GM19467 (cell line): ENCODE data around the gene ESM1.
"Not testable (repeated sequence)": the region's sequence is repeated elsewhere in the genome, so short reads cannot be mapped to it uniquely, and the experiment has no call there.

Experiments used
- ATAC-seq: cut with Tn5 transposase; IDR thresholded peaks from one replicate; pipeline ENCODE4 v1.9.1; 2021; ENCODE audit warnings: mild to moderate bottlenecking, moderate library complexity; ENCODE audit not compliant: unreplicated experiment

Gene ESM1

DNA sequence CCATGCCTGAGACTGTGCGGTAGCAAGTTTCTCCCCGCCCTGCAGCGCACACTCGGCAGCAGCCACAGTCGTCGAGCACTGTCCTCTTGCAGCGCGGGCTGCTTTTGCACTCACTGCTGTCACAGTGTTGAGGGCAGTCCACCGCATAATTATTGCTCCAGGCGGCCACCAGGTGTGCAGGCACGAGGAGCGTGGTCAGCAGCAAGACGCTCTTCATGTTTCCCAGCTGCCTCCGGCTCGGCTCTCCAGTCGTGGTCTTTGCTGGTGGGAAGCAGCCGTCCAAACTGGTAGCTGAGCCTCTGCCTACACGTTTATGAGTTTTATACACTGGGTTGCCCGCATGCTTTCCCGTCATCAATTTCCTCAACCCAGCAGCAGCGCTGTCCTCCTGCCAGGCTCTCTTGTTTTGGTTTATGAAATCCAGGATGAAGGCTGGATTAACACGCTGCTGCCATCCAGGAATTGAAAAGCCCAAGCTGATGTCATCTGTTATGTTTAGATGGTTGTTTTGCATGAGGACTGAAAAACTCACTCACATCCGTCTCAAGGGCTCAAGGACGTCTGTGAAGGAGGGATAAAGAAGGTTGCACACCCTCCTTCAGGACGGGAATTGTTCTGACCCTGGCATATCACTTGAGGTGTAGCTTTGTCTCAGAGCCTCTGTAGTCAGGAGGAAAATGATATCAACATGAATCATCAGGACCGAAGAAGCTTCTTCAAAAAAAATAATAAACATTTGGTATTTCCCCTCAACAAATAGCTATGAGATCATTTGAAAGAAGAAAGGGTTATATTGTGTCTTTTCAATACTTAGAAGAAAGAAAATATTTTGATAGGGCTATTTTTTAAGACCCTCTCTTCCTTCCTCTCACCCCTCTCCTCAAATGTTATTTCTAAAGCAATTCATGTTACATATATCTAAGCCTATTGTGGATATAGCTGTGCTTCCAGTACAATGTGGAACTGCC, at the start of gene ESM1:
ESM1 (minus strand) TSS at position 293 of the 968 bp plus-strand sequence; CDS start at position 217, 76 bp downstream.
- ATAC-seq: no peak

- no peak for ATAC-seq
Observed at GRCh38 chr5:55033568-55033967, 48.2 kb upstream of the ESM1 start.

GRCh38 chr5:55031492-55031891, 46.1 kb upstream of the ESM1 start:
- no peak for ATAC-seq

DNA sequence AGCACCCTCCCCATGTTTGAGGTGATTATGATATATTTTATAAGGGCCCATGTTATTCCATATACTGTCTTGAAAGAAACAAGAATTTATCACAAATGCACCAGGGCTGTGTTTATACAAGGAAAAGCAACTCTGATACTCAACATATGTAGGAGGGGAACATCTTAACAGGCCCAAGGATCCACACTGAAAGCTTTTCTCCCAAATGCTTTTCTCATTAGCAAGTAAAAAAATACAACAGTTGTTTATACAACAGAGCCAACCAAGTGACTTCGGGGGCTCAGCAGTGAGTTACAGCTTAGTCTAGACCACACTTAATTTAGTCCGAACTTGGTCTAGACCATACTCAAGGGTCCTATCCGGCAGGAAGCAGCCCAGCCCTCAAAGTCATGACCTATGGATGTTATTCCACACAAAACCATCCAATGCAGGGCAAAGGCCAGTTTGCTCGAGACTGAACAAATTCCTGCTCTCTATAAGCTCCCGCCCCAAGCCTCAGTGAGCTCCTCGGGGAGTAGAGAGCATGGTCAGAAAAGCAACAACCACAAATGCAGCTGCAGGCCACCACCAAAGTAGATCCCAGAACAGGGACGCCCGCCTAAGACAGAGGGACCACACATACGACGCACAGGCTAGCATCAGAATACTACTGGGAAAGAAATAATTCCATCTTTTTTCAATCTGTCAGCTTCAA, 45.4 kb upstream of the ESM1 start:
- no peak for ATAC-seq

DNA sequence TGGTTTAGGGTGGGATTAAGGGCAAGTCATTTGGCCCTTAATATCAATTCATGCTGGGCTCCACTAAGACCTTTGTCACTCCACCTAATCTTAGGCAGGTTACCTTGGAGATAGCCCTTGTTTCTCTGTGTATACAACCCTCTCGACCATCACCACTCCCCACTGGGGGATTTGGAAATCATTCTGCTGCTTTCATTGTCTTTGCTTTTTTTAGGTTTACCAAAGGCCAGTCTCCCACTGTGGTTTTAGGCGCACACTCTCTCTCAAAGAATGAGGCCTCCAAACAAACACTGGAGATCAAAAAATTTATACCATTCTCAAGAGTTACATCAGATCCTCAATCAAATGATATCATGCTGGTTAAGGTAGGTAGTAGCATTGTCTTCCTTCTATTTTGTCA, 44.8 kb upstream of the ESM1 start:
- ATAC-seq: no peak

DNA sequence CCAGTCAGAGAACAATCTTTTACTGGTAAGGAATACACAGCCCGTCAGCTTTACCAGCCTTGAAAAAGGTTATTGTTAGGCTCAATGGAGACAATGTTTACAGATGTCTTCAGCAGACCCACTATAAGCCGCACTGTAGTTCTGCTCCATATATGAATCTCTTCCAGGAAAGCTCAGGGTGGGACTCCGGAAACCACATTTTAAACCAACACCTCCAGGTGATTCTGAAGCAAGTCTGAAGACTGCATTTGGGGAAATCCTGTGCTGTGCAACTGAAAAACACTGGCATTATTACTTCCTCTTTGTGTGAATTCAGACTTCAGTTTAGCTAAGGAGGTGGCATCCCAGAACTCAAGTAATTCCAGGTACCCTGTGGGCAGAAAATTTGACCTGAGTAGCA, 42.2 kb upstream of the ESM1 start:
- no peak for ATAC-seq

DNA sequence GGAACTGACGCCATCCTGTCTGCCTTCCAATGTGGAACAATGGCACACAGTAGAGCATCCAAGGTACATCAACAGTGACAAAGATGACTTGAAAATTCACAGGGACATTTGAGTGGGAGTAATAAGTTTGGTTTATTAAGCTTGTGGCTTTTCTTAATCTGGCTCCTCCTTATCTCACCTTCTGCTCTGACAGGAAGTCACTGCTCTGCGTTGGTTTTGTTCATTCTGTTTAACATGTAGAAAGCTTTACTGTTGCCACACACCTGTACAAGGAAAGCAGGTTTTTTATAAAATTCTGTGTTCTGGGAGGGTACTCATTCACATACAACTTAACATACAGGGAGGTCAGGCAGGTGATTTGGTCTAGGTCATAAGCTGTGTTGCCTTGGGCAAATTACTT, 37.1 kb upstream of the ESM1 start:
- no peak for ATAC-seq

GRCh38 chr5:55021821-55022220, 36.4 kb upstream of the ESM1 start:
- no peak for ATAC-seq

DNA sequence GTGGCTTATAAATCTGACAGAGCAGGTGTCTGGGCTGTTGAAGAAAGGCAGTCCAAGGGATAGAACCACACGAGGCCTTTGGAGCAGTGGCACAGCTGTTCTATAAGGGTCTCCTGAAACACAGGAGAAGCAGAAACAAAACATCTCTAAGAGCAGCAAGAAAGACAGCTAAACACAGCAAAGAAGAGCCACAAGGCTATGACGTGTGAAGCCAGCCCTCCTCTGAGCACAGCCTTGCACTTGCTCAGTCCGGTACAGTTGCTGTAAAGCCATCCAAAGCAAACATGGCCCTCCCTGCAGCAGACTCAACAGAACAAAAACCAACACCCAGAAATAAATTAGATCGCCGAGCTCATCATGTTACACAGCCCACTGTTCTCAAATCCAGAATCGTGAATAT, 36.0 kb upstream of the ESM1 start:
- no peak for ATAC-seq

DNA sequence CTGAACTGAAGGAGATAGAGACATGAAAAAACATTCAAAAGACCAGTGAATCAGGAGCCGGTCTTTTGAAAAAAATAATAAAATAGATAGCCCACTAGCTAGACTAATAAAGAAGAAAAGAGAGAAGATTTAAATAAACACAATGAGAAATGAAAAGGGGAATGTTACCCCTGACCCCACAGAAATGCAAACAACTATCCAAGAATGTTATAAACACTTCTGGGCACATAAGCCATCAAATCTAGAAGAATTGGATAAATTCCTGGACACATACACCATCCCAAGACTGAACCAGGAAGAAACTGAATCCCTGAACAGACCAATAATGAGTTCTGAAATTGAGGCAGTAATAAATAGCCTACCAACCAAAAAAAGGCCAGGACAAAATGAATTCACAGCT, 24.8 kb upstream of the ESM1 start:
- not testable (repeated sequence) for ATAC-seq

- ATAC-seq: no peak
Observed at GRCh38 chr5:55004729-55005128, 19.3 kb upstream of the ESM1 start.

GRCh38 chr5:55003432-55004065, 18.2 kb upstream of the ESM1 start:
- ATAC-seq: no peak

GRCh38 chr5:55002166-55002565, 16.8 kb upstream of the ESM1 start:
- not testable (repeated sequence) for ATAC-seq

GRCh38 chr5:54997081-54997480, 11.7 kb upstream of the ESM1 start:
- ATAC-seq: no peak

DNA sequence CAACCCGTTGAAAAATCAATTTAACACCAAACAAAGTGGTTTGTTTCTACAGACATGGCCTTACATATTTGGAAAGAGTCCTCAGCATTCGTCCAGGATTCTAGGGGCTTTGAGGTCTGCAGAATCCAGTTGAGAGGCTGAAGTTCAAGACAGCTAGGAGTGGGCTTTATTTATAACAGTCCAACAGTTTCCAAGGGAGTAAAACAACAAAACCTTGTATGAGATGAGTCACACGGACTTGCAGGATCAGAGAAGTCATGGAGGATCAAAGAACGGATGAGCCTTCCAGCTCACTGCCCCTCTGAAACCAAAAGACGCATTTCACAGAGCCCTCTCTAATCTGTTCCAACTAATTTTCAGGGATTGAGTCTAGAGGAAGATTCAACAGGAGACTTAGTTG, 11.1 kb upstream of the ESM1 start:
- no peak for ATAC-seq

GRCh38 chr5:54995168-54995567, 9.8 kb upstream of the ESM1 start:
- no peak for ATAC-seq

GRCh38 chr5:54994628-54995027, 9.2 kb upstream of the ESM1 start:
- no peak for ATAC-seq

GRCh38 chr5:54993318-54993717, 7.9 kb upstream of the ESM1 start:
- ATAC-seq: no peak

DNA sequence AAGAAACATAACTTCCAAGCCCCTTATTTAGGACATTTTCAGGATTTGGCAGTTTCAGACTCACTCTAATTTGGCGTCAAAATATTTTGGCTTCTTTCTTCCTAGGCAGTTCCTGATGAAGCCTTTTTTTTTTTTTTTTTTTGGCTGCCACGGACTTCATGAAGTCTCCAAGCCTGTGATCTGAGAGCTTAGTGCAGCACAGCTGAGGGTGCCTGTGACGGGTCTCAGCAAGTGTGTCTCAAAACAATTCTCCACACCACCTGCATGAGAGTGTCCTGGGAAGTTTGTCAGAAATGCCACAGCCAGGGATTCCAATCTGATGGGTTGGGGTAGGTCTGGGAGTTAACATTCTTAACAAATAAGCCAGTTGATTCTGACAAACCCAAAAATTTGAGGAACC, 6.0 kb upstream of the ESM1 start:
- no peak for ATAC-seq

DNA sequence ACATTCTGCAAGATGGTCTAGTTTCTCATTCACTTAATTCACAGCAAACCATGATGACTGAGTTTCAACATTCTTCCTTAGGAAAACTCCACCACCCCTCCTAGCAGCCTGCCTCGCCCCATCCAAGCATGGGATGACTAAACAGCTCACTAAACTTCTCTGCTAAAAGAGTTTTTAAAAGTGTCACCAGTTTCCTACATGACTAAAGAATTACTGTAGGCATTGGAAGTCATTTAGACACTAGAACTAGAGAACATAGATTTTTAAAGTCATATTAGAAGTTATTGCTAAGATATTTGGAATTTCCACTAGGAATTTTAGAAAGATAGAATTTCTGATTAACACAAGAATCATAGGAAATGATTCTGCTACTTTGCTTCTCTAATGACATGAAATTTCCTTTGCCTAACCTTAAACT, 5.5 kb upstream of the ESM1 start:
- no peak for ATAC-seq

GRCh38 chr5:54988817-54989216, 3.4 kb upstream of the ESM1 start:
- ATAC-seq: no peak

- ATAC-seq: no peak
Observed at GRCh38 chr5:54988218-54988617, 2.8 kb upstream of the ESM1 start.
